Mammary epithelial cell (primary cell): ENCODE results near the gene GPBAR1.

Experiments used
- EZH2 ChIP-seq: IDR thresholded peaks from 2 replicates; pipeline ENCODE4 v1.6.1; 2012; ENCODE audit warnings: low read length, inconsistent platforms, borderline replicate concordance
- TF ChIP-seq, protein P1 (sequence below), 2 donors: IDR thresholded peaks in 1 of 2; conservative IDR thresholded peaks in 1 of 2; 2 replicates each; pipeline ENCODE4 v1.5.1; 2011 to 2012; ENCODE audit warnings: inconsistent platforms in 2 of 2, low read length in 2 of 2, mild to moderate bottlenecking in 2 of 2, control low read depth in 1 of 2, low read depth in 1 of 2; ENCODE audit not compliant: insufficient read depth in 1 of 2; ENCODE audit errors: extremely low read depth in 1 of 2

DNA sequence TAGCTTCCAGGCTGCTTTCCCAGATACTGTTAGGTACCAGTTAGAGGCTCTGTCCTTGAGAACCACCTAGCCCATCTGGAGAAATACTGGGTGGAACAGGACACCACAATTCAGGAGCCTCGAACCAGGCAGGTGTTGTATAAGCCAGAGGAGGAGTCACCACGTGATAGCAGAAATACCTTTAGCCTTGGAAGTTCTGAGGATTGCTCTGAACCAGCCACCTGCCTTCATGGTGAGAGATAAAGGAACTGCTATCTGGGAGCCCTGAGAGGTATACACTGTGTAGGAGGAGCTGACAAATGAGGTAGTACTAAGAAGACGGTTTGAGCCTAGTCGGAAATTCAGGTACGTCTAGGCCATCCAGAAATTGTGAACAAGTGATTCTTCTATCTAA lies 7.6 kb upstream of the GPBAR1 start:
- TF ChIP-seq, protein P1, sequence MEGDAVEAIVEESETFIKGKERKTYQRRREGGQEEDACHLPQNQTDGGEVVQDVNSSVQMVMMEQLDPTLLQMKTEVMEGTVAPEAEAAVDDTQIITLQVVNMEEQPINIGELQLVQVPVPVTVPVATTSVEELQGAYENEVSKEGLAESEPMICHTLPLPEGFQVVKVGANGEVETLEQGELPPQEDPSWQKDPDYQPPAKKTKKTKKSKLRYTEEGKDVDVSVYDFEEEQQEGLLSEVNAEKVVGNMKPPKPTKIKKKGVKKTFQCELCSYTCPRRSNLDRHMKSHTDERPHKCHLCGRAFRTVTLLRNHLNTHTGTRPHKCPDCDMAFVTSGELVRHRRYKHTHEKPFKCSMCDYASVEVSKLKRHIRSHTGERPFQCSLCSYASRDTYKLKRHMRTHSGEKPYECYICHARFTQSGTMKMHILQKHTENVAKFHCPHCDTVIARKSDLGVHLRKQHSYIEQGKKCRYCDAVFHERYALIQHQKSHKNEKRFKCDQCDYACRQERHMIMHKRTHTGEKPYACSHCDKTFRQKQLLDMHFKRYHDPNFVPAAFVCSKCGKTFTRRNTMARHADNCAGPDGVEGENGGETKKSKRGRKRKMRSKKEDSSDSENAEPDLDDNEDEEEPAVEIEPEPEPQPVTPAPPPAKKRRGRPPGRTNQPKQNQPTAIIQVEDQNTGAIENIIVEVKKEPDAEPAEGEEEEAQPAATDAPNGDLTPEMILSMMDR (conservative IDR thresholded peaks at IDR 0.05 in 1 of 2, IDR thresholded peaks at IDR 0.05 in 1 of 2; ENCODE audit: extremely low read depth in 1 of 2, insufficient read depth in 1 of 2, low read depth in 1 of 2, low read length in 2 of 2), result no peak
- no peak for TF ChIP-seq EZH2
